Natural killer cell (primary cell): ENCODE results near the gene TMEM202. TPM values are rescaled to one million over a fixed set of nuclear protein-coding genes. Genes with fewer than 3 reads are reported as not detected.

Experiments used
- total RNA-seq, 4 donors: library from RNA; stranded (reverse); fragments of 120-200 nt in 1 of 4; gene quantifications; one replicate each; pipeline versions ENCODE4 v1.2.3 to v1.2.4, GENCODE V29; 2013 to 2022

TMEM202 gene
- total RNA-seq, 3 donors from 2014 or later (not counting 1 experiment from before 2014, with no cell fraction given) = not detected

Other genes with a start within 250 kb of the TMEM202 start
- not detected for gene GRAMD2A, start 200.5 kb upstream of the TMEM202 start, total RNA-seq
- gene PKM, start 167.1 kb upstream of the TMEM202 start, total RNA-seq = 100 to 1,000 TPM; 121 to 180 (median 155) TPM
- gene PARP6, start 125.8 kb upstream of the TMEM202 start, total RNA-seq = 100 to 1,000 TPM; 132 to 135 (median 132) TPM
- gene CELF6, start 78.1 kb upstream of the TMEM202 start, total RNA-seq = 1 to 10 TPM; 2.6 to 3.2 (median 2.8) TPM
- gene HEXA, start 22.3 kb upstream of the TMEM202 start, total RNA-seq = 100 to 1,000 TPM; 154 to 173 (median 172) TPM
- gene ARIH1, start 76.0 kb downstream of the TMEM202 start, total RNA-seq = 100 to 1,000 TPM; 193 to 212 (median 212) TPM